ENCODE measurements around the gene DDX39A. TPM values are rescaled to one million over a fixed set of nuclear protein-coding genes. Genes with fewer than 3 reads are reported as not detected.
A peak's percentile ranks its signal among the peaks of the same experiment; 100 is the strongest.

DDX39A gene
- total RNA-seq, 1 donor from 2014 or later, result 33.4 TPM

GRCh38 chr19:14437578-14438140, 18.5 kb upstream of the DDX39A start:
- intact Hi-C loops (cut with micrococcal nuclease), result no loop called here
- H3K4me3 ChIP-seq, result no peak overlapping the region
- H3K36me3 ChIP-seq, result peaks cover 17% of the 10 kb centered on the region
- H3K27ac ChIP-seq (replicated peaks), result peak overlapping the region; percentile 97
- no peaks in the 10 kb centered on the region for H3K9me3 ChIP-seq (replicated peaks)
- TF ChIP-seq CTCF (IDR thresholded peaks at IDR 0.05; ENCODE audit: borderline replicate concordance), result no peak
- H3K27me3 ChIP-seq (ENCODE audit: low read depth), result no peaks in the 10 kb centered on the region
- no peak for DNase-seq
- H3K4me1 ChIP-seq, result peaks cover 86% of the 10 kb centered on the region

- peak overlapping the region; percentile 93 for H3K4me3 ChIP-seq
- no peak for TF ChIP-seq CTCF (IDR thresholded peaks at IDR 0.05; ENCODE audit: borderline replicate concordance)
- intact Hi-C loops (cut with micrococcal nuclease), result no loop called here
- no peaks in the 10 kb centered on the region for H3K36me3 ChIP-seq
- H3K9me3 ChIP-seq (replicated peaks), result no peaks in the 10 kb centered on the region
- no peaks in the 10 kb centered on the region for H3K27me3 ChIP-seq (ENCODE audit: low read depth)
- H3K27ac ChIP-seq (replicated peaks), result peak overlapping the region; percentile 97
- peaks cover 84% of the 10 kb centered on the region for H3K4me1 ChIP-seq
- no peak for DNase-seq
Measured at GRCh38 chr19:14435320-14436050, 16.3 kb upstream of the DDX39A start.

GRCh38 chr19:14434543-14435319, 15.6 kb upstream of the DDX39A start:
- H3K27me3 ChIP-seq (ENCODE audit: low read depth), result no peaks in the 10 kb centered on the region
- no peaks in the 10 kb centered on the region for H3K9me3 ChIP-seq (replicated peaks)
- H3K27ac ChIP-seq (replicated peaks), result peak overlapping the region; percentile 97
- H3K4me1 ChIP-seq, result peaks cover 77% of the 10 kb centered on the region
- intact Hi-C loops (cut with micrococcal nuclease), result no loop called here
- TF ChIP-seq CTCF (IDR thresholded peaks at IDR 0.05; ENCODE audit: borderline replicate concordance), result no peak
- H3K4me3 ChIP-seq, result peak overlapping the region; percentile 93
- no peaks in the 10 kb centered on the region for H3K36me3 ChIP-seq
- peak; percentile 68 for DNase-seq

- intact Hi-C loops (cut with micrococcal nuclease), result no loop called here
- peaks cover 68% of the 10 kb centered on the region for H3K4me1 ChIP-seq
Measured at GRCh38 chr19:14433554-14434501, 14.7 kb upstream of the DDX39A start.

More at GRCh38 chr19:14433554-14434501, 14.7 kb upstream of the DDX39A start:
- Histone ChIP-seq H3K9me3 (replicated peaks) (no peaks in the 10 kb centered on the region), H3K36me3 (no peaks in the 10 kb centered on the region), H3K27ac (replicated peaks) (peak overlapping the region; percentile 97), H3K27me3 (ENCODE audit: low read depth) (no peaks in the 10 kb centered on the region), H3K4me3 (peak overlapping the region; percentile 93)
- no peak for TF ChIP-seq CTCF (IDR thresholded peaks at IDR 0.05; ENCODE audit: borderline replicate concordance)
- DNase-seq, result no peak

All from left ventricle myocardium inferior (tissue), 1 donor.